Placental epithelial cell (primary cell): ENCODE results near the gene CDSN. TPM values are rescaled to one million over a fixed set of nuclear protein-coding genes. Genes with fewer than 3 reads are reported as not detected.

ENCODE experiments used
- small RNA-seq: library from RNA; depleted of rRNA; stranded (forward); fragments of <200 nt; gene quantifications from one replicate; pipeline ENCODE3, GENCODE V24; 2012
- total RNA-seq: library from RNA; depleted of rRNA; stranded (reverse); fragments of >200 nt; gene quantifications from 2 replicates; pipeline ENCODE4 v1.2.3, GENCODE V29; 2012

CDSN gene
- 54.4 and 69.1 TPM in 2 replicates for total RNA-seq

DNA sequence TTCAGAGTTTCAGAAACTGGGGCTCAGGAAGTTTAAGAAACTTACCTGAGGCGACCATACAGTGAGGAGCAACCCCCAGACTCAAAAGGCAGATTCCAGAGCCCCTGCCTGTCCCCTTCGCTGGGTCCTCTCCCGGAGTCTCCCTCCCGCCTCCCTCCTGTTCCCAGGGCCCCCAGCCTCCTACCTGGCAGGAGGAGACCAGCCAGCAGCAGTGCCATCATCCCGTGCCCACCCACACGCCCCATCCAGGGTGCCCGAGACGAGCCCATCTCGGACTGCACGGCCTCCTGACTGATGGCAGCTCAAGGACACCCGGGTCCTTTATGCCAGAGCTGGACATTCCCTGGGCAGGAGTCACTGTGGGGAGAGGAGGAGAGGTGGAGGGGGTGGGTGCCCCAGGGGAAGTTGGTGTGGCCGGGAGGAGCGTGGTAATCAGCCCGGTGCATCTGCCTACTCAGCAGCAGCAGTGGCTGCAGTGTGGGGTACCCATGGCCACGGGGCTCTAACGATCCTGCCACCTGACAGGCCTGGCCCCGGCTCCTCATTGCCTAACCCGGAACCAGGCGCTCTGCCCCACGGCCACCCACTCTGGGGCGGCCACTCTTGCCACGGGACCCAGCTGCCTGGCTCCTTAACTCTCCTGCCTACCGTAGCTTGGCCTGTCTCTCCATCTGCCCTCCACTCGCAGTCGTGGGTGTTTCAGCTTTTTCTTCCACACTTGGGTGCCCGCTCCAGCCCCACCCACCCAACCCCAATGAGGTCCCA lies at the start of gene CDSN:
TSS of gene CDSN (minus strand) at position 296 of the 765 bp plus-strand sequence. CDS start at position 269, 27 bp downstream.

DNA sequence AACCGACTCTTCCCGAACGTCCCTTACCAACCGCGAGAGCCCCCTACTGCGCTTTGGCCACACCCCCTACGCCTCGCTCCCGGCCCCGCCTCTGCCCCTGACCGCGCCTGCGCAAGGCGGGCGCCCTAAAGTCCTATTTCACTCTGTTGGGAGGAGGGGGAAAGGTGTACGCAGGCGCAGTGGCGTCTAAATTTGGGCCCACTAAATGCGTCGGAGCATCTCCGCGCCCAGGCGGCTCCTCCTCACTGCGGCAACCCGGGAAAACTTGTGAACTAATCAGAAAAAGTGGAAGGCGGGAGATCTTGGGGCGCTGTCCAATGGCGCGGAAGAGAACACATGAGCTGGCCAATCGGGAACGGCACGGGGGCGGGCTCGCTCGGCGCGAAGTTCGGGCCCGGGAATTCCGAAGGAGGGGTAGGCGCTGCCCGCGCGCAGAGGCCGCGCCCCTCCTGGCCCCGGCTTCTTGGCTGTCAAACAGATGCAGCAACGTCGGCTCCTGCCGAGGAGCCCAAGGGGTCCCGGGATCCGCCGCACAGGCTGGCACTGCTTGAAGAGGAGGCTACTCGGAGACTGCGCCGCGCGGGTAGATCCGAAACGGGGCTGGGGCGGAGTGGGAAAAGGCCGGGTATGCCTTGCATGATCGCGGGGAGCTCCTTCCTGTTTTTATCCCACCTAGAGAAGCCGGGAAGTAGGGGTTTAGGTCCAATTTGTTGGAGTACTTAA lies 38.1 kb upstream of the CDSN start, which contains the start of gene TCF19:
TSS of gene TCF19 (plus strand) at position 450 of the 723 bp plus-strand sequence. CDS start 881 bp downstream, outside the sequence.

DNA sequence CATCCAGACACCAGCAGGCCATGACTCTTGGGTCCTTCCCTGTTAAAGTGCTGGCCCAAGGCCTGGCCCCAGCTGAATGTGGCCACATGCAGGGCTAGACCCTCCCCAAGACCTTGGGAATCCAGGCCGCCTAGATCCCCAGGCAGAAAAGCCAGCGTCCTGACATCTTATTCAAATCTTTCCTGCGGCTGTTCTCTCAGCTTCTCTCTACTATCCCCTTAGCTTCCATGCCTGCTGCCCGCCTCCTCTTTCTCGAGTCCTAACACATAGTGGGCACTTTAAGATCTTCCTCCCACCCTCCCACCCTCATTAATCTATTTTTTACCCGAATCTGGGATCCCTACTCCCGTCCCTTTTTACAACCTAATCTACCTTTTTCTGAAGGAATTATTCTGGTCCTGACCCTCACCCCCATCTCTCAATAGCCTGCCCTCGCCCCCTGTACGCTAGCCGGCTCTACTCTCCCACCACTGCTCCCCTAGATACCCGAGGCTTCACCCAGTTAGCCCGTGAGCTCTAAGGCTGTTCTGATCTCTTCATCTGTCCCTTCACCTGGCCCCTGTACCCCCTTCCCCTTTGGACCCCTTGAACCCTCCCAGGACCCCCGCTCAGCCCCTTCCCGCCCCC lies 37.4 kb upstream of the CDSN start, which contains the start of gene CCHCR1:
TSS of gene CCHCR1 (minus strand) at position 290 of the 627 bp plus-strand sequence. CDS start at position 88, 202 bp downstream.

GRCh38 chr6:31138982-31139381 lies 18.7 kb upstream of the CDSN start, which contains the start of gene PSORS1C2:
Gene PSORS1C2 (minus strand): TSS chr6:31139066. CDS start chr6:31139026, 40 bp downstream.

DNA sequence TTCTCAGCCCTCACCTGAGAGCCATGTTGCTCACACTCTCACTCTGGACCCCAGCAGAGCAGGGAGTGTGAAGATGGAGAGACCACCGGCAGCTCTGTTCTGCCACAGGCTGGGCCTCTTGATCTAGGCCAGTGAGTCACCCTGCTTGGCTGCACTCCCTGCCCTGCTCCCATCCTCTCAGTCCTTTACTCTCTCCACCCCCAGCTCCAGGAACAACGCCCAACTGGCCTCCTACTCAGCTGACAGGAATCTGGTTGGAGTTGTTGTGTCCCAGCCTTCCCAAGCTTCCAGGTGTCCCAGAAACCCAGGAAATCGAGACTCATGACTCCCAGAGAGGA lies 5.7 kb downstream of the CDSN start, which contains the start of gene PSORS1C1:
TSS of gene PSORS1C1 (plus strand) at position 260 of the 338 bp plus-strand sequence. CDS start 14,833 bp downstream, outside the sequence.

DNA sequence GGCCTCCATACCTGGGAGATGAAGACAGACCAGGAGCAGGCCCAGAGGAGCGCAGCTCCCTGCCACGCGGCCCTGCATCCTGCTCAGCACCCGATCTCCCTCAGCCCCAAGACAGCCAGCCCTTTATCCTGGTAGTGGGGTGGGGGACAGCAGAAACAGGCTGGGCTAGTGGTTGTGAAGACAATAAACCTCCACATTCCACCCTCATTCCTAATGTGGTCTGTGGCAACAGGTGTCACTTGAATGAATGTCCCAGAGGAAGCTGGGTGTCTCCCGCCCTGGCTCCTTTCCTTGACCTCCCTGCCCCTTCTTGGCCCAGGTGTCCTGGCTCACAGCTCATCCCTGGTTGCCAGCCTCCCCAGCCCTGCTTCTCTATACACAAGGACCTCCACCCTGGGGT lies 7.8 kb downstream of the CDSN start, which contains the start of gene C6orf15:
TSS of gene C6orf15 (minus strand) at position 98 of the 400 bp plus-strand sequence. CDS start at position 78, 20 bp downstream.

Small RNA genes lying within 50 kb of the gene (small RNA-seq; reads per million reads assigned to genes)
- gene POLR2LP1 (not detected), gene RNU6-1133P (not detected)

Other genes with a start within 250 kb of the CDSN start
- gene DDR1, start 235.9 kb downstream of the CDSN start, total RNA-seq, result 74.2 and 95.0 TPM in 2 replicates
- gene GTF2H4, start 212.2 kb downstream of the CDSN start, total RNA-seq, result 18.8 and 27.2 TPM in 2 replicates
- gene VARS2, start 206.2 kb downstream of the CDSN start, total RNA-seq, result 18.8 and 22.1 TPM in 2 replicates
- 0.39 and 0.87 TPM in 2 replicates for gene SFTA2, start 188.3 kb downstream of the CDSN start, total RNA-seq
- not detected in 2 replicates for gene MUCL3, start 179.5 kb downstream of the CDSN start, total RNA-seq
- gene MUC21, start 136.7 kb downstream of the CDSN start, total RNA-seq, result not detected in 2 replicates
- 0.11 TPM in 1 of 2 replicates, not detected in the other for gene MUC22, start 110.0 kb downstream of the CDSN start, total RNA-seq
- gene C6orf15, start 7.9 kb downstream of the CDSN start, total RNA-seq, result 1.2 and 1.3 TPM in 2 replicates
- gene PSORS1C1, start 5.6 kb downstream of the CDSN start, total RNA-seq, result 4.6 and 41.2 TPM in 2 replicates
- gene PSORS1C2, start 18.6 kb upstream of the CDSN start, total RNA-seq, result not detected in 2 replicates
- gene CCHCR1, start 37.4 kb upstream of the CDSN start, total RNA-seq, result 14.4 and 21.2 TPM in 2 replicates
- gene TCF19, start 38.1 kb upstream of the CDSN start, total RNA-seq, result 14.5 and 16.9 TPM in 2 replicates
- not detected in 2 replicates for gene POU5F1, start 50.2 kb upstream of the CDSN start, total RNA-seq
- 157 and 188 TPM in 2 replicates for gene HLA-C, start 151.6 kb upstream of the CDSN start, total RNA-seq
- gene HLA-B, start 236.7 kb upstream of the CDSN start, total RNA-seq, result 5.9 and 11.6 TPM in 2 replicates